Vagina (tissue), 2 donors: ENCODE measurements around the gene CCSER2.

ENCODE experiments used
- CTCF ChIP-seq, 3 experiments: fragments of 450-650 bp in 2 of 3; fragments of 200-600 bp in 1 of 3; sonication (generic) in 1 of 3; IDR thresholded peaks; one replicate each; pipeline ENCODE4 v1.5.1; 2017 to 2019; ENCODE audit warnings: antibody characterized with exemption in 3 of 3, mild to moderate bottlenecking in 2 of 3, moderate library complexity in 2 of 3
- POLR2A ChIP-seq, 2 donors: fragments of 450-650 bp; IDR thresholded peaks; one replicate each; pipeline ENCODE4 v1.6.1; 2017; ENCODE audit warnings: antibody characterized with exemption in 2 of 2, mild to moderate bottlenecking in 2 of 2, moderate library complexity in 2 of 2

GRCh38 chr10:84523526-84523925 lies 195.1 kb downstream of the CCSER2 start:
- TF ChIP-seq POLR2A (IDR thresholded peaks at IDR 0.05): no peak
- no peak for TF ChIP-seq CTCF (IDR thresholded peaks at IDR 0.05)
